NCI-H748 (cell line): ENCODE measurements around the gene REL.

ENCODE experiments used
- DNase-seq: peaks from one replicate; lab custom pipeline; 2025; ENCODE audit not compliant: unreplicated experiment; lab: John Stamatoyannopoulos, UW

The REL gene

DNA sequence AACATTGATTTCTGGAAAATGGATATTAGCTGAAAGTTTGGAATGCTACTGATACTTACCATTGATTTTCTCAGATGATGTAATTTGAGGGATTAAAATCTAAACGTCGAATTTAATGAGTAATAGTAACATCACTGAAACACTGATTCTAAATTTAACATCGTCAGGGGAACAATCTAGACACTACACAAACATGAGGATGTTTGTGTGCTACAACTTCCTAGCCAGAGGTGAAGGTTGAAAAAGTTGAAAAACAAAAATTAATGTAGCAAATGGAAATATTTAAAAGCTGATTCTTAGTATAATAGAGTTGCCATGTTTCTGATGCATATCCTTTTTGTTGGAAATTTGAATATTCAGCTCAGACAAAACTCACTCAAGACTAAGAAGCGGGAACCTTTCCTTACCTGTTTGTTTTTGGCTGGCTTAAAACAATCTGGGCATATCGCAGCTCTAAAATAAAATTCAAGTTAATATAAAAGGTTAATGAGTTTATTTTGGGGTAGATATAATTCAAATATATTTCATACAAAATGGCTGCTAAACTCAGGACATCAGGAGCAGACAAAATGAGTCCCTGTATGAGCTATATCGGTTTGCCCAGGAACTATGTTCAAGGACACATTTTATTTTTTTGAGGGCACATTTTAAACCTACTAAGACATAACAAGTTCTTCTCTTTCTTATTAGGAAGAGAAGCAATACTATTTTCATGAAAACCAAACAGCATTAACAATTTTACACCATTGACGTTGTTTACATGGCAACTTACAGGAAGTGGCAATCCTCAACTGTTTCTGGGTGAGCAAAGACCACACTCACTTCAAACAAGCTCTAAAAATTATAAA is 83.5 kb downstream of the REL start:
- no peak for DNase-seq

DNA sequence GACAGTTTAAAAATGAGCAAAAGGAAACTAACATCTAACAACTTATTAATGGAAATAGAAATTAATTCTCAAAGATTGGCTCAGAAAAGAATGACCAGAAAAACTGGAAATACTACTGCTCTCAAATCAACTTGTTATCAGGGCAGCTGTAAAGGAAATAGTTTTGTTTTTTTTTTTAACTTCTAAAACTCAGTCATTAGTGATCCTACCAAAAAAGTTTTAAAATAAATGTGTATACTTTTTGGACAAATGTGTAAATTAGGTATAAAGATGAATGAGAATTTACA is 84.1 kb downstream of the REL start:
- DNase-seq = no peak

DNA sequence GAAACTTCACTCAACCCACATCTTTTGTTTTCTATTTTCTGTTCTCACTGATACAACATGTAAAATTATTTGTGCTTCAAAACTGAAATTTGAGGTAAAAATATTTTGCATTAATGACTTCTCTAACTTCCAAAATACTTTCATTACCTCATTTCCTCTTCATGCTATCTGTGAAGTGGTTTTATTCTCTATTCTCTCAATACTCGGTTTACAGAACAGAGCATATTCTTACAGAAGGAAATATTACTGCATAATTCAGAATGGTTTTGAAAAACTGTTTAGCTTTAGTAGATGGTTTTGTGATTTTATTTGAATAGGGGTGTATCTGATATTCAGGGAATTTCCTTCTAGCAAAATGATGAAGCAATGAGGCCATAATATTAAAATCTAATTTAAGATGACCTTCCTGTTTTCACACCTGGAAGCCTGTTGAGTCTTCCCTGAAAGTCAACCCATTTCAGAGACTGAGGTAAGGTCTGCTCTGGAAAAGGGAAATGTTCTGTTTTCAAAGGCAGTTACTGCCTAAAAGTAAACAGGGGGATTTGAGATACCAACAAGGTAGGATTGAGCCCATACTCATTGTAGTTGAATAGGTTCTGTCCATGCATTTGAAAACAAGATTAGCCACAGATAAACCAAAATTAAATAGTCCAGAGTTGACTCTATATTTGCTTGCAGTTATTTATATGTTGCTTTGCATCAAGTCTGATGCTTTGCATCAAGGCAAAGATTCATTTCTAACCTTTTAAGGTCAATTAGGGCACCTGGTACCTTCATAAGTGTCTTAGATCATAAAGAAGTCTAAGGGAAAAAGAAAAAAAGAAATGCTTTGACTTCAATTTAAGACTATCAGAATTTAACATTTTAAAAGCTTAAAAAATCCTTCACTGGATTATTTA is 85.4 kb downstream of the REL start:
- no peak for DNase-seq

GRCh38 chr2:60972889-60973656 is 91.7 kb downstream of the REL start:
- DNase-seq = no peak

GRCh38 chr2:60973705-60974104 is 92.3 kb downstream of the REL start:
- DNase-seq = no peak

- DNase-seq = no peak
Observed at GRCh38 chr2:60974652-60975051, 93.3 kb downstream of the REL start.
